ENCODE data around the gene HEATR9.

- TF ChIP-seq YY1 (IDR thresholded peaks at IDR 0.05; ENCODE audit: insufficient read depth, insufficient read length) (no peak), ZNF274 (IDR thresholded peaks at IDR 0.05; ENCODE audit: low read depth, low read length) (no peak), SUZ12 (IDR thresholded peaks at IDR 0.05; ENCODE audit: extremely low read depth, insufficient read depth, insufficient read length) (no peak)
Observed at GRCh38 chr17:35889818-35890773, 21.4 kb upstream of the HEATR9 start.
